H9 (cell line): Measurements from ENCODE around the gene RPS10. TPM values are rescaled to one million over a fixed set of nuclear protein-coding genes. Genes with fewer than 3 reads are reported as not detected.
"Not testable (repeated sequence)": the region's sequence is repeated elsewhere in the genome, so short reads cannot be mapped to it uniquely, and the experiment has no call there.

ENCODE experiments used
- DNase-seq: peaks from one replicate; pipeline ENCODE4 v3.0.0-alpha.2; 2017
- H2AFZ ChIP-seq: one replicate; pipeline ENCODE4 v1.6.1; 2013; ENCODE audit warnings: mild to moderate bottlenecking, low read length, control low read depth, moderate library complexity
- H2AK5ac ChIP-seq: 2 replicates; pipeline ENCODE4 v1.6.1; 2013; ENCODE audit warnings: low read length, control low read depth, mixed read lengths; ENCODE audit not compliant: insufficient read length
- H2BK120ac ChIP-seq: one replicate; pipeline ENCODE4 v1.6.1; 2013; ENCODE audit warnings: low read depth, mild to moderate bottlenecking, low read length, control low read depth, inconsistent platforms; ENCODE audit not compliant: poor library complexity, severe bottlenecking
- H2BK12ac ChIP-seq: 2 replicates; pipeline ENCODE4 v1.6.1; 2013; ENCODE audit warnings: low read length, control low read depth, mixed read lengths, low read depth; ENCODE audit not compliant: insufficient read length
- H2BK15ac ChIP-seq: 2 replicates; pipeline ENCODE4 v1.6.1; 2013; ENCODE audit warnings: low read depth, low read length, control low read depth
- H2BK20ac ChIP-seq: one replicate; pipeline ENCODE4 v1.6.1; 2013; ENCODE audit warnings: low read depth, mild to moderate bottlenecking, low read length, control low read depth, inconsistent platforms; ENCODE audit not compliant: poor library complexity, severe bottlenecking
- H2BK5ac ChIP-seq: 2 replicates; pipeline ENCODE4 v1.6.1; 2013; ENCODE audit warnings: low read length, control low read depth, mixed read lengths; ENCODE audit not compliant: insufficient read length
- H3K14ac ChIP-seq: 2 replicates; pipeline ENCODE4 v1.6.1; 2013; ENCODE audit warnings: low read length, control low read depth; ENCODE audit not compliant: insufficient read depth
- H3K18ac ChIP-seq: 2 replicates; pipeline ENCODE4 v1.6.1; 2013; ENCODE audit warnings: low read depth, mild to moderate bottlenecking, mixed read lengths, low read length, control low read depth; ENCODE audit not compliant: insufficient read length
- H3K23ac ChIP-seq: 2 replicates; pipeline ENCODE4 v1.6.1; 2013; ENCODE audit warnings: low read length, control low read depth, mixed read lengths, low read depth; ENCODE audit not compliant: insufficient read length
- H3K23me2 ChIP-seq: 2 replicates; pipeline ENCODE4 v1.6.1; 2013; ENCODE audit warnings: low read depth, mild to moderate bottlenecking, mixed read lengths, low read length, control low read depth; ENCODE audit not compliant: insufficient read length, poor library complexity, severe bottlenecking
- H3K27ac ChIP-seq: 2 replicates; pipeline ENCODE4 v1.5.1; 2013; ENCODE audit warnings: low read length, control low read depth, mixed read lengths, low read depth; ENCODE audit not compliant: insufficient read length
- H3K27me3 ChIP-seq: 2 replicates; pipeline ENCODE4 v1.6.1; 2013; ENCODE audit warnings: low read length, control low read depth, inconsistent platforms; ENCODE audit not compliant: insufficient read depth
- H3K4ac ChIP-seq: 2 replicates; pipeline ENCODE4 v1.6.1; 2013; ENCODE audit warnings: low read depth, mild to moderate bottlenecking, control low read depth, inconsistent platforms, low read length, moderate library complexity
- H3K4me1 ChIP-seq: 2 replicates; pipeline ENCODE4 v1.6.1; 2013; ENCODE audit warnings: low read length, control low read depth, inconsistent platforms; ENCODE audit not compliant: insufficient read depth
- H3K4me2 ChIP-seq: 2 replicates; pipeline ENCODE4 v1.6.1; 2013; ENCODE audit warnings: low read length, control low read depth, mixed read lengths; ENCODE audit not compliant: insufficient read length, insufficient read depth
- H3K56ac ChIP-seq: 2 replicates; pipeline ENCODE4 v1.6.1; 2013; ENCODE audit warnings: low read depth, mild to moderate bottlenecking, mixed read lengths, low read length, control low read depth; ENCODE audit not compliant: insufficient read length
- H3K79me1 ChIP-seq: 2 replicates; pipeline ENCODE4 v1.6.1; 2013; ENCODE audit warnings: low read depth, mild to moderate bottlenecking, moderate library complexity, low read length, control low read depth, inconsistent platforms; ENCODE audit not compliant: insufficient read depth, poor library complexity, severe bottlenecking
- H3K79me2 ChIP-seq: 2 replicates; pipeline ENCODE4 v1.6.1; 2013; ENCODE audit warnings: low read length, control low read depth, inconsistent platforms; ENCODE audit not compliant: insufficient read depth
- H3K9ac ChIP-seq: 2 replicates; pipeline ENCODE4 v1.6.1; 2013; ENCODE audit warnings: low read length, control low read depth, mixed read lengths; ENCODE audit not compliant: insufficient read length; ENCODE audit errors: extremely low read depth
- H3K9me3 ChIP-seq: one replicate; pipeline ENCODE4 v1.6.1; 2013; ENCODE audit warnings: low read depth, low read length, inconsistent platforms; ENCODE audit not compliant: control insufficient read depth
- H3T11ph ChIP-seq: one replicate; pipeline ENCODE4 v1.6.1; 2013; ENCODE audit warnings: mild to moderate bottlenecking, low read length, control low read depth, inconsistent platforms
- H4K20me1 ChIP-seq: one replicate; pipeline ENCODE4 v1.6.1; 2013; ENCODE audit not compliant: control insufficient read depth, insufficient read length, insufficient read depth
- H4K5ac ChIP-seq: 2 replicates; pipeline ENCODE4 v1.6.1; 2013; ENCODE audit warnings: low read depth, mild to moderate bottlenecking, mixed read lengths, low read length, control low read depth; ENCODE audit not compliant: insufficient read length
- H4K8ac ChIP-seq: replicated peaks from 2 replicates; pipeline ENCODE4 v1.6.1; 2013; ENCODE audit warnings: low read length, control low read depth, mixed read lengths, low read depth; ENCODE audit not compliant: insufficient read length
- H4K91ac ChIP-seq: 2 replicates; pipeline ENCODE4 v1.6.1; 2013; ENCODE audit warnings: low read depth, mild to moderate bottlenecking, moderate library complexity, mixed read lengths, low read length, control low read depth; ENCODE audit not compliant: insufficient read length
- H3K27ac Mint-ChIP-seq, 3 experiments: 2 replicates in 2 of 3; 3 replicates in 1 of 3; pipeline ENCODE4 v1.8.0; 2020 to 2021; ENCODE audit warnings: mixed read lengths in 3 of 3, mild to moderate bottlenecking in 1 of 3, moderate library complexity in 1 of 3
- H3K27me3 Mint-ChIP-seq: 2 replicates; pipeline ENCODE4 v1.8.0; 2021; ENCODE audit warnings: low read depth, mild to moderate bottlenecking, moderate library complexity, mixed read lengths
- H3K36me3 Mint-ChIP-seq, 3 experiments: 2 replicates in 2 of 3; 3 replicates in 1 of 3; pipeline ENCODE4 v1.8.0; 2020 to 2021; ENCODE audit warnings: low read depth in 3 of 3, mixed read lengths in 3 of 3; ENCODE audit not compliant: insufficient read depth in 1 of 3
- H3K4me1 Mint-ChIP-seq, 2 experiments: 2 replicates each; pipeline ENCODE4 v1.8.0; 2020; ENCODE audit warnings: mixed read lengths in 2 of 2
- H3K4me3 Mint-ChIP-seq, 2 experiments: 2 replicates in 1 of 2; 3 replicates in 1 of 2; pipeline ENCODE4 v1.8.0; 2020 to 2021; ENCODE audit warnings: mild to moderate bottlenecking in 2 of 2, mixed read lengths in 2 of 2, moderate library complexity in 1 of 2
- H3K9me3 Mint-ChIP-seq, 2 experiments: 2 replicates in 1 of 2; 3 replicates in 1 of 2; pipeline ENCODE4 v1.8.0; 2020; ENCODE audit warnings: mild to moderate bottlenecking in 2 of 2, mixed read lengths in 2 of 2, moderate library complexity in 1 of 2
- WGBS: extraction: QIAGEN DNeasy Blood & Tissue Kit; methylation state at CpG from one replicate; pipeline ENCODE4 v1.1.7; 2013; ENCODE audit warnings: missing lambda C conversion rate, low lambda C conversion rate, mixed read lengths; ENCODE audit not compliant: insufficient read length; ENCODE audit errors: extremely low coverage; 5-methylcytosine and 5-hydroxymethylcytosine counted together
- total RNA-seq: library from RNA; stranded (reverse); gene quantifications from 2 replicates; pipeline ENCODE4 v1.2.1, GENCODE V29; 2021
- TF ChIP-seq, protein P1 (sequence below): fragments of 200-600 bp; sonication (generic); conservative IDR thresholded peaks from 3 replicates; pipeline ENCODE4 v1.8.0; 2021; ENCODE audit warnings: antibody characterized with exemption, mild to moderate bottlenecking

Gene RPS10
- total RNA-seq, 1 experiment from 2014 or later, result 2,330 TPM

DNA sequence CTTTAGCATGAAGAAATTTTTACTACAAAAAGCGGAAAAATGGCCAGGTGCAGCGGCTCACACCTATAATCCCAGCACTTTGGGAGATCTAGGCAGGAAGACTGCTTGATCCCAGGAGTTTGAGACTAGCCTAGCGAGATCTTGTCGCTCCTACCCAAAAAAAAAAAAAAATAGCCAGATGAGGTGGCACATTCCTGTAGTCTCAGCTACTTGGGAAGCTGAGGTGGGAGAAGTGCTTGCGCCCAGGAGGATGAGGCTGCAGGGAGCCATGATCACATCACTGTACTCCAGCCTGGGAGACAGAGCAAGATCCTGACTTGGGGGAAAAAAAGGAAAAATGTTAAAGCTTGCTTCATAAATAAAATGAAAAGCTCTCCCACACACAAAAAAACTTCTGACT lies 47.9 kb downstream of the RPS10 start:
- Mint-ChIP-seq H3K27me3 (no peaks in the 10 kb centered on the region), H3K27ac (peak overlapping the region in 2 of 3 experiments; percentile 26 to 56; a peak in 3 of 7 replicates), H3K4me1 (peaks cover 5 to 7% of the 10 kb centered on the region in 2 experiments), H3K4me3 (no peak overlapping the region), H3K9me3 (no peaks in the 10 kb centered on the region), H3K36me3 (0 out of 7 replicates have a peak, but pooled peaks cover 0 to 2% (median 0%) of the 10 kb centered on the region in 3 experiments)
- Histone ChIP-seq H3K23me2 (no peaks in the 10 kb centered on the region), H3K27me3 (no peaks in the 10 kb centered on the region), H2AK5ac (no peak overlapping the region), H3K79me2 (peaks cover 8% of the 10 kb centered on the region; the same call in 1 of the 2 replicates), H2BK15ac (no peak overlapping the region), H2BK20ac (no peak overlapping the region), H2AFZ (no peak overlapping the region), H3K4me1 (no peaks in the 10 kb centered on the region), H3K18ac (no peak overlapping the region), H3T11ph (no peak overlapping the region), H3K4me2 (no peak overlapping the region), H2BK120ac (no peak overlapping the region), H3K56ac (no peak overlapping the region), H3K4ac (no peak overlapping the region), H2BK12ac (no peak overlapping the region), H4K8ac (no peak overlapping the region), H2BK5ac (no peak overlapping the region), H3K9me3 (no peaks in the 10 kb centered on the region), H3K23ac (no peak overlapping the region), H3K27ac (no peak overlapping the region), H4K5ac (no peak overlapping the region), H4K20me1 (no peaks in the 10 kb centered on the region), H4K91ac (no peak overlapping the region), H3K79me1 (peaks cover 11% of the 10 kb centered on the region), H3K9ac (no peak overlapping the region), H3K14ac (no peak overlapping the region)
- TF ChIP-seq, protein P1, sequence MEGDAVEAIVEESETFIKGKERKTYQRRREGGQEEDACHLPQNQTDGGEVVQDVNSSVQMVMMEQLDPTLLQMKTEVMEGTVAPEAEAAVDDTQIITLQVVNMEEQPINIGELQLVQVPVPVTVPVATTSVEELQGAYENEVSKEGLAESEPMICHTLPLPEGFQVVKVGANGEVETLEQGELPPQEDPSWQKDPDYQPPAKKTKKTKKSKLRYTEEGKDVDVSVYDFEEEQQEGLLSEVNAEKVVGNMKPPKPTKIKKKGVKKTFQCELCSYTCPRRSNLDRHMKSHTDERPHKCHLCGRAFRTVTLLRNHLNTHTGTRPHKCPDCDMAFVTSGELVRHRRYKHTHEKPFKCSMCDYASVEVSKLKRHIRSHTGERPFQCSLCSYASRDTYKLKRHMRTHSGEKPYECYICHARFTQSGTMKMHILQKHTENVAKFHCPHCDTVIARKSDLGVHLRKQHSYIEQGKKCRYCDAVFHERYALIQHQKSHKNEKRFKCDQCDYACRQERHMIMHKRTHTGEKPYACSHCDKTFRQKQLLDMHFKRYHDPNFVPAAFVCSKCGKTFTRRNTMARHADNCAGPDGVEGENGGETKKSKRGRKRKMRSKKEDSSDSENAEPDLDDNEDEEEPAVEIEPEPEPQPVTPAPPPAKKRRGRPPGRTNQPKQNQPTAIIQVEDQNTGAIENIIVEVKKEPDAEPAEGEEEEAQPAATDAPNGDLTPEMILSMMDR, result no peak
- DNase-seq, result no peak
- no CpG with 5 or more reads among the region's 5 CpGs for WGBS

DNA sequence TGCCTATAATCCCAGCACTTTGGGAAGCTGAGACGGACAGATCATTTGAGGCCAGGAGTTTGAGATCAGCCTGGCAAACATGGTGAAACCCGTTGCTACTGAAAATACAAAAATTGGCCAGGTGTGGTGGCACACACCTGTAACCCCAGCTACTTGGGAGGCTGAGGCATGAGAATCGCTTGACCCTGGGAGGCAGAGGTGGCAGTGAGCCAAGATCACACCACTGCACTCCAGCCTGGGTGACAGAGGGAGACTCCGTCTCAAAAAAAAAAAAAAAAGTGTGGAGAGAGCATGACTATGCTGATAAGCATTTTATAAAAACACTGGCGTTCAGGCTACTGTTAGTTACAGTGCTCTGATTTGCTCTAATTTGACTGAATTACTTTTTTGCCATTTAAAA lies 48.3 kb downstream of the RPS10 start:
- DNase-seq, H3K79me2 ChIP-seq, H3K23ac ChIP-seq, H3K4me3 Mint-ChIP-seq, H3K18ac ChIP-seq, H3T11ph ChIP-seq, H4K5ac ChIP-seq, H2BK15ac ChIP-seq, H3K56ac ChIP-seq, H3K4me2 ChIP-seq, H3K27ac ChIP-seq, H4K91ac ChIP-seq, H2BK120ac ChIP-seq, H2BK12ac ChIP-seq, H3K36me3 Mint-ChIP-seq, H3K14ac ChIP-seq, H3K9me3 ChIP-seq, H3K9me3 Mint-ChIP-seq, H4K8ac ChIP-seq, H2AFZ ChIP-seq, H2BK5ac ChIP-seq, H3K23me2 ChIP-seq, H3K9ac ChIP-seq, H4K20me1 ChIP-seq, H2BK20ac ChIP-seq, H3K27me3 Mint-ChIP-seq, H2AK5ac ChIP-seq, H3K4me1 Mint-ChIP-seq, H3K4ac ChIP-seq, H3K27me3 ChIP-seq, H3K4me1 ChIP-seq: not testable (repeated sequence)
- H3K79me1 ChIP-seq, result peaks cover 11% of the 10 kb centered on the region
- 0 out of 7 replicates have a peak overlapping the region, but pooled peaks of 1 of the 3 experiments have one; percentile 26 for H3K27ac Mint-ChIP-seq
- WGBS, result no CpG with 5 or more reads among the region's 5 CpGs
